Endothelial cell of umbilical vein (primary cell): ENCODE measurements around the gene TBC1D8. TPM values are rescaled to one million over a fixed set of nuclear protein-coding genes. Genes with fewer than 3 reads are reported as not detected.

ENCODE experiments used
- BruUV-seq: library from RNA; stranded (reverse); fragments of 400-500 nt; replicated peaks from 2 replicates; lab custom pipeline; 2021; lab: Mats Ljungman, UMichigan
- CTCF ChIA-PET: fragments of 300-600, 350-600 bp; sonication (Branson Sonifier 250); formaldehyde crosslinking; loops from one replicate; lab custom pipeline; 2021; ENCODE audit warnings: antibody characterized with exemption, inconsistent platforms; lab: Charles Lee
- POLR2A ChIA-PET: fragments of 300-600, 350-600 bp; sonication (Branson Sonifier 250); formaldehyde crosslinking; loops from one replicate; lab custom pipeline; 2021; ENCODE audit warnings: antibody characterized with exemption, inconsistent platforms; lab: Charles Lee
- DNase-seq: peaks from one replicate; pipeline ENCODE4 v3.0.0-alpha.2; 2011; ENCODE audit warnings: low read depth, low spot score
- FAIRE-seq: peaks from 2 replicates; lab custom pipeline; 2011; peaks lifted over from hg19 to GRCh38; lab: Jason Lieb, UNC
- H2AFZ ChIP-seq: 2 replicates; pipeline ENCODE4 v1.6.0; 2012; ENCODE audit warnings: low read depth, low read length, control low read depth, inconsistent platforms
- H3K27ac ChIP-seq: 2 replicates; pipeline ENCODE4 v1.5.1; 2011; ENCODE audit warnings: low read depth, mild to moderate bottlenecking, control low read depth, low read length, moderate library complexity; ENCODE audit not compliant: insufficient read depth
- H3K27me3 ChIP-seq, 2 experiments: 2 replicates each; pipeline versions ENCODE4 v1.6.0 to v1.6.1; 2011; ENCODE audit warnings: low read length in 2 of 2, mixed read lengths in 1 of 2; ENCODE audit not compliant: control insufficient read depth in 2 of 2, insufficient read depth in 2 of 2
- H3K36me3 ChIP-seq, 2 experiments: 2 replicates in 1 of 2; 3 replicates in 1 of 2; pipeline ENCODE4 v1.5.1; 2011; ENCODE audit warnings: low read length in 2 of 2, mild to moderate bottlenecking in 1 of 2, moderate library complexity in 1 of 2; ENCODE audit not compliant: control insufficient read depth in 2 of 2, insufficient read depth in 2 of 2; ENCODE audit errors: extremely low read depth in 1 of 2
- H3K4me1 ChIP-seq: 3 replicates; pipeline ENCODE4 v1.5.1; 2011; ENCODE audit warnings: mild to moderate bottlenecking, low read length; ENCODE audit not compliant: control insufficient read depth, insufficient read depth; ENCODE audit errors: extremely low read depth
- H3K4me2 ChIP-seq: 2 replicates; pipeline ENCODE4 v1.6.1; 2011; ENCODE audit warnings: low read length, control low read depth, mixed read lengths; ENCODE audit not compliant: insufficient read depth
- H3K4me3 ChIP-seq, 3 experiments: fragments of 200-600 bp in 1 of 3; sonication (generic), shearing (Covaris generic) in 1 of 3; replicated peaks in 1 of 3; 2 replicates each; pipeline ENCODE4 v1.5.1; 2011 to 2016; ENCODE audit warnings: control low read depth in 3 of 3, low read length in 3 of 3, mild to moderate bottlenecking in 2 of 3, inconsistent platforms in 1 of 3, low read depth in 1 of 3, moderate library complexity in 1 of 3; ENCODE audit not compliant: insufficient read depth in 1 of 3
- H3K79me2 ChIP-seq: 2 replicates; pipeline ENCODE4 v1.6.0; 2012; ENCODE audit warnings: low read length, inconsistent platforms; ENCODE audit not compliant: control insufficient read depth, insufficient read depth
- H3K9ac ChIP-seq: replicated peaks from 2 replicates; pipeline ENCODE3; 2011; ENCODE audit warnings: low read length, control low read depth; ENCODE audit not compliant: insufficient read depth; ENCODE audit errors: extremely low read depth
- H3K9me1 ChIP-seq: replicated peaks from 3 replicates; pipeline ENCODE4 v1.6.0; 2011; ENCODE audit warnings: mild to moderate bottlenecking, low read length; ENCODE audit not compliant: control insufficient read depth, insufficient read depth; ENCODE audit errors: extremely low read depth
- H3K9me3 ChIP-seq: replicated peaks from 2 replicates; pipeline ENCODE4 v1.5.1; 2012; ENCODE audit warnings: low read length, inconsistent platforms; ENCODE audit not compliant: control insufficient read depth, insufficient read depth
- H4K20me1 ChIP-seq: replicated peaks from 2 replicates; pipeline ENCODE3; 2011; ENCODE audit warnings: mild to moderate bottlenecking, low read length; ENCODE audit not compliant: control insufficient read depth, insufficient read depth; ENCODE audit errors: extremely low read depth
- CTCF ChIP-seq, 2 donors: IDR thresholded peaks; 1 replicate in 1 of 2; 2 replicates in 1 of 2; pipeline ENCODE4 v1.5.1; 2011; ENCODE audit warnings: low read length in 2 of 2, mild to moderate bottlenecking in 2 of 2, moderate library complexity in 2 of 2, control low read depth in 1 of 2, inconsistent platforms in 1 of 2, low read depth in 1 of 2; ENCODE audit not compliant: insufficient read depth in 1 of 2; ENCODE audit errors: extremely low read depth in 1 of 2
- EZH2 ChIP-seq: IDR thresholded peaks from 2 replicates; pipeline ENCODE4 v1.6.1; 2012; ENCODE audit warnings: borderline replicate concordance, low read depth, mild to moderate bottlenecking, moderate library complexity, low read length, inconsistent platforms; ENCODE audit not compliant: severe bottlenecking
- FOS ChIP-seq: IDR thresholded peaks from 2 replicates; pipeline ENCODE4 v1.6.1; 2011; ENCODE audit warnings: mild to moderate bottlenecking, low read length, moderate library complexity, borderline replicate concordance; ENCODE audit not compliant: insufficient read depth
- GATA2 ChIP-seq: IDR thresholded peaks from 2 replicates; pipeline ENCODE4 v1.7.0; 2011; ENCODE audit warnings: low read depth, mild to moderate bottlenecking, moderate library complexity, mixed read lengths, low read length; ENCODE audit not compliant: insufficient read length, insufficient read depth
- JUN ChIP-seq: IDR thresholded peaks from 2 replicates; pipeline ENCODE4 v1.6.1; 2011; ENCODE audit warnings: borderline replicate concordance, low read depth; ENCODE audit not compliant: insufficient read length, insufficient read depth
- MYC ChIP-seq: IDR thresholded peaks from one replicate; pipeline ENCODE4 v1.6.1; 2011; ENCODE audit warnings: mild to moderate bottlenecking, low read depth, low read length
- POLR2AphosphoS5 ChIP-seq: IDR thresholded peaks from 2 replicates; pipeline ENCODE4 v1.6.1; 2012; ENCODE audit warnings: low read depth, mild to moderate bottlenecking, control low read depth, low read length, moderate library complexity; ENCODE audit not compliant: insufficient read depth
- dilution Hi-C: fragments of 300-500 bp; cut with MboI; formaldehyde crosslinking; loops from one replicate; pipeline ENCODE4 v1.15.0; 2019; ENCODE audit warnings: low sequenced_read_pairs; ENCODE audit not compliant: extremely low pct_ligation_motif_present
- intact Hi-C: fragments of 100-400 bp; cut with micrococcal nuclease; formaldehyde crosslinking; loops from one replicate; pipeline ENCODE4 v1.10.0; 2022
- polyA plus RNA-seq, 4 experiments: library from polyadenylated mRNA; depleted of rRNA in 3 of 4; stranded (reverse) in 3 of 4; unstranded in 1 of 4; fragments of >200 nt; gene quantifications; 2 replicates each; pipeline versions ENCODE4 v1.2.1 to v1.2.3, GENCODE V29; 2011 to 2012; ENCODE audit warnings: missing spikeins in 1 of 4
- total RNA-seq: library from RNA; stranded (reverse); gene quantifications from 2 replicates; pipeline ENCODE4 v1.2.3, GENCODE V29; 2021

Gene TBC1D8
- total and polyA plus RNA-seq, 2 donors (not counting 3 experiments of a cell fraction or from before 2014, with no cell fraction given), result 28.5 to 32.1 TPM

- dilution Hi-C loops, result no loop called here
- peaks cover 86% of the 10 kb centered on the region for H3K79me2 ChIP-seq
- H3K4me2 ChIP-seq, result no peak overlapping the region
- no peaks in the 10 kb centered on the region for H3K9me1 ChIP-seq
- H2AFZ ChIP-seq, result no peak overlapping the region
- H3K4me1 ChIP-seq, result no peaks in the 10 kb centered on the region
- H3K36me3 ChIP-seq, result no peaks in the 10 kb centered on the region
- ChIA-PET POLR2A (interaction anchor here (0.7 kb wide), 1 partner anchor 8 kb away, joined by 3 read pairs; no protein-coding TSS in a partner anchor), CTCF (no interaction called here)
- no peaks in the 10 kb centered on the region for H3K9me3 ChIP-seq
- no peak overlapping the region for H3K27ac ChIP-seq
- H4K20me1 ChIP-seq, result no peaks in the 10 kb centered on the region
- BruUV-seq, result no TSS peak
- no peak for TF ChIP-seq JUN
- TF ChIP-seq EZH2, result no peak
- no peak for TF ChIP-seq FOS
- no peak for TF ChIP-seq MYC
- TF ChIP-seq GATA2, result no peak
- no peak for TF ChIP-seq CTCF (IDR thresholded peaks at IDR 0.05; ENCODE audit: extremely low read depth in 1 of 2, insufficient read depth in 1 of 2, low read depth in 1 of 2, low read length in 2 of 2)
- no peak for TF ChIP-seq POLR2AphosphoS5
- DNase-seq, result no peak
- H3K9ac ChIP-seq, result no peak overlapping the region
- H3K4me3 ChIP-seq, result no peak overlapping the region
- FAIRE-seq, result no peak
- no peaks in the 10 kb centered on the region for H3K27me3 ChIP-seq
- intact Hi-C loops, result no loop called here
Measured at GRCh38 chr2:101096619-101097142, 54.5 kb downstream of the TBC1D8 start.
